ENCODE data around the gene SYT15.
"Not testable (repeated sequence)": the region's sequence is repeated elsewhere in the genome, so short reads cannot be mapped to it uniquely, and the experiment has no call there.

DNA sequence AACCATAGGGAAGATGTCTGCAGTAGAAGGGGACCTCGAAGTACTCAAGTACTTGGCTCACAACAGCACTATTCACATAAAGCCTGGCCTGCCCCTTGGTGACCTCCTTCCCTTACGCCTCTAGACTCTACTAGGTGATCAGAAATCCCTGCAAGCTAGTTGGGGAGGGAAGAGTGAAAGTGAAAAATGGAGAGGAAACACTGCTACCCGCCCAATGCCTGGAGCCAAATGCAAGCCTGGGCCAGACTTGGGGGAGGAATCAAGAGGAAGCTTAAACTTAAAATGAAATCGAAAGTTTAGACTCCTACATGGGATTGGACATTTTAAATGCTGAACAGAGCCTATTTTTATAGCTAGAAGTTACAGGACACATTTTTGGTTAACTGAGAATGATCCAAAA lies 17.6 kb downstream of the SYT15 start:
- TF ChIP-seq KDM5B (CRISPR knock-in tag; IDR thresholded peaks at IDR 0.05; ENCODE audit: borderline replicate concordance); THYN1 (CRISPR knock-in tag; IDR thresholded peaks at IDR 0.05; ENCODE audit: borderline replicate concordance, low read depth); TARDBP (CRISPR knock-in tag; IDR thresholded peaks at IDR 0.05): not testable (repeated sequence)
